Metanephros (tissue), 2 donors: ENCODE results near the gene ACAA1. TPM values are rescaled to one million over a fixed set of nuclear protein-coding genes. Genes with fewer than 3 reads are reported as not detected.

ENCODE experiments used
- small RNA-seq: library from RNA; depleted of rRNA; stranded (forward); fragments of <200 nt; gene quantifications from one replicate; pipeline ENCODE3, GENCODE V24; 2014; ENCODE audit warnings: low replicate concordance
- total RNA-seq: library from RNA; depleted of rRNA; stranded (reverse); fragments of >200 nt; gene quantifications from one replicate; pipeline ENCODE4 v1.2.3, GENCODE V29; 2014

ACAA1 gene
- 62.8 TPM for total RNA-seq

DNA sequence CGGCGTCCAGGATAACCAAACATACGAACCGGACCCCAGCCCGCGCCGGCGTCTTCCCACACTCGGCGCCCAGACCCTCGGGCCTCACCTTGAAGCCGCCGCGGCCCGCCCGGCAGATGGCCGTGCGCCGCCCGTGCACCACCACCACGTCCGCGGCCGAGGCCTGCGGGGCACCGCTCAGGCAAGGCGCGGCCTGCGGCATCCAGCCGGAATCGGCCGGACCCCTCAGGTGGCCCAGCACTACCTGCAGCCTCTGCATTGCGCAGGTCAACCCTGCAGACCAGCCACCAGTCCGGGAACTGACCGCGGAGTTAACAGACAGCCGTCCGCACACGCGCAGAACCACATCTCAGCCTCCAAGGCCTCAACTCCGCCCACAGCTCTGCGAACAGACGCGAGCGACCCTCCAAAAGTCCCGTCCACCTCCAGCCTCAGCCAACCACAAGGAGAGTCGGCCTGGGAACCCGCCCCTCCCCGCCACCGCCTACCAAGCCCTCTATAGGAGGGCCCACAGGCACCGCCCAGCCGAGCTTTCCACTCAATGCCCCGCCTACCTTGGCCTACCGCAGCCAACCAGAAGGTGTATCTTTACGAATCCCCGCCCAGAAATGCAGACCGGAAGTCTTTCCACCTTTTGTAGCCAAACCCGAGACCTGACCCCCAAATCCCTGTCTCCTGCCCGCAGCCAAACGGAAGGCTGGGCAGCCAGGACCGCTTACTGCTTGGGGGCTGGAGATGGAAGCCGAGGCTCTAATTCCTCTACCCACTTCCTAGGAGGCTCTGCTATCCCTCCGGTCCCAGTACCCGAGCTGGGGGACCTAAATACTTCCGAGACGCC lies at the start of gene ACAA1:
TSS of gene ACAA1 (minus strand) at position 351 of the 838 bp plus-strand sequence. CDS start at position 259, 92 bp downstream.

DNA sequence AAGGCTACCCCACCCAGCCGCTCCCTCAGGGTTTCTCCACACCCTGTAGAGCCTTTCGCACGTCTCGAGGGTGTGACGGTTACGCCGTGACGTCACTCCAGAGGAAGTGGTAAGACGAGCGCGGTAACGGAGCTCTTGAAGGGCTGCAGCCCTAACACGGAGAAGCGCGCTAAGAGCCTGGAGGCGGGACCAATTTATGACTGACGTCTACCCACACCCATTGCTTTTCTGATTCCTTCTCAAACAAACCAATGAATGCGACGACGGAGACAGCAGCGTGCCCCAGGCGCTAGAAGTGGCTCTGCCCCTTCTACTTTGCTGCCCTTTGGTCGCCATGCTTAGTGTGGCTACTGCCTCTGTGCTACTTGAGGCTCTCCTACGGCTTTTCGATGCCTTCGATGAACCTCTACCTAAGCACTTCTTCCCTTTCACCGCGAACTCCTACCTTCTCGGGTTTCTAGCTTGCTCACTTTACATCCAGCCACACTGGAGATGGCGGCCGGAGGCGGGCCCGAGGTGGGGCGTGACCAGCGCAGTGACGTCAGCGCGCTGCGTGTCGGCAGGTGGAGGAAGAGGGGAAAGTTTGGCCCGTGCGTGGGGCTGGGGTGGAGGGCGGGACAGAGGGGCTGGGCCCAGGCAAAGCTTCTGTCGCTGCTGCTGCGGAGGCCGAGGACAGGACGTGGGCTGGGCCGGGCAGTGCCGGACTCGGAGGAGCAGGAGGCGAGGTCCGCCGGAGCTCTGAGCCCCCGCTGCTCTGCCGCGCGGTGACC lies 28.2 kb upstream of the ACAA1 start, which contains the start of gene OXSR1:
TSS of gene OXSR1 (plus strand) at position 586 of the 770 bp plus-strand sequence. CDS start 340 bp downstream, outside the sequence.

DNA sequence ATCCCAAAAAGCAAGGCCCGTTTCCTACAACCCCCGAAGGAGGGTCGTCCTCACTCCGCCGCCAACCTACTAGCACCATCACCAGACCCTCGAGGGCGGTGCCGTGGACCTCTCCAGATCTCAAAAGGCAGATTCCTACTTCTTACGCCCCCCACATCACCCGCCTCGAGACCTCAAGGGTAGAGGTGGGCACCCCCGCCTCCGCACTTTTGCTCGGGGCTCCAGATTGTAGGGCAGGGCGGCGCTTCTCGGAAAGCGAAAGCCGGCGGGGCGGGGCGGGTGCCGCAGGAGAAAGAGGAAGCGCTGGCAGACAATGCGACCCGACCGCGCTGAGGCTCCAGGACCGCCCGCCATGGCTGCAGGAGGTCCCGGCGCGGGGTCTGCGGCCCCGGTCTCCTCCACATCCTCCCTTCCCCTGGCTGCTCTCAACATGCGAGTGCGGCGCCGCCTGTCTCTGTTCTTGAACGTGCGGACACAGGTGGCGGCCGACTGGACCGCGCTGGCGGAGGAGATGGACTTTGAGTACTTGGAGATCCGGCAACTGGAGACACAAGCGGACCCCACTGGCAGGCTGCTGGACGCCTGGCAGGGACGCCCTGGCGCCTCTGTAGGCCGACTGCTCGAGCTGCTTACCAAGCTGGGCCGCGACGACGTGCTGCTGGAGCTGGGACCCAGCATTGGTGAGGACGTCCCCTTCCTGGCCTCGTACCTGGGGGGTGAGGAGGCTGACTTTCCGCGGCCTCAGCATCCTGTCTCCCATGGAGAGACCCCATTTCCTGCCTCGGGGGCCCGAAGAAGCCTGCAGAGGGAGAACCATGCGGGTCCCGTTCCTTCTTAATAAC lies 1.6 kb upstream of the ACAA1 start, which contains the start of gene MYD88:
TSS of gene MYD88 (plus strand) at position 313 of the 842 bp plus-strand sequence. CDS start at position 353, 40 bp downstream.

Small RNA genes lying within 50 kb of the gene (small RNA-seq; reads per million reads assigned to genes)
- gene RF00019: not detected

Other genes with a start within 250 kb of the ACAA1 start
- 17.9 TPM for gene VILL, start 146.3 kb downstream of the ACAA1 start, total RNA-seq
- gene PLCD1, start 107.5 kb downstream of the ACAA1 start, total RNA-seq: 33.8 TPM
- gene DLEC1, start 97.9 kb downstream of the ACAA1 start, total RNA-seq: 2.4 TPM
- 22.5 TPM for gene MYD88, start 1.5 kb upstream of the ACAA1 start, total RNA-seq
- gene OXSR1, start 28.4 kb upstream of the ACAA1 start, total RNA-seq: 39.1 TPM
- gene SLC22A13, start 128.7 kb upstream of the ACAA1 start, total RNA-seq: 6.1 TPM
- 1.7 TPM for gene SLC22A14, start 145.2 kb upstream of the ACAA1 start, total RNA-seq
- 14.3 TPM for gene XYLB, start 209.7 kb upstream of the ACAA1 start, total RNA-seq